GM12874 (cell line): ENCODE data around the gene LDAH.

ENCODE experiments used
- CTCF ChIP-seq: IDR thresholded peaks from 2 replicates; pipeline ENCODE4 v1.5.1; 2011; ENCODE audit warnings: low read depth, mild to moderate bottlenecking, control low read depth, low read length, moderate library complexity; ENCODE audit not compliant: insufficient read depth

The LDAH gene

GRCh38 chr2:20671036-20671735, 151.7 kb downstream of the LDAH start:
- TF ChIP-seq CTCF: no peak

GRCh38 chr2:20670315-20671035, 152.4 kb downstream of the LDAH start:
- TF ChIP-seq CTCF: no peak

- TF ChIP-seq CTCF: no peak
These were observed 153.2 kb downstream of the LDAH start for GRCh38 chr2:20669562-20670314.

GRCh38 chr2:20668871-20669475, 153.9 kb downstream of the LDAH start:
- no peak for TF ChIP-seq CTCF

GRCh38 chr2:20668451-20668850, 154.4 kb downstream of the LDAH start:
- no peak for TF ChIP-seq CTCF

GRCh38 chr2:20667531-20668401, 155.1 kb downstream of the LDAH start:
- TF ChIP-seq CTCF: no peak
